ENCODE data around the gene CELSR1.

GRCh38 chr22:46456818-46457163, 80.6 kb downstream of the CELSR1 start:
- TF ChIP-seq CTCF (conservative IDR thresholded peaks at IDR 0.05; ENCODE audit: low read depth, low read length) = no peak
- no peak for TF ChIP-seq EZH2 (IDR thresholded peaks at IDR 0.05; ENCODE audit: low read length, unreplicated experiment)

Measured in PC-3 (cell line).